Activated CD8-positive, alpha-beta memory T cell treated with anti-CD3 and anti-CD28 coated beads, Interleukin-2, amount 50 U/mL, for 24 hours (primary cell): Measurements from ENCODE around the gene GBX1.

ENCODE experiments used
- DNase-seq: peaks from one replicate; pipeline ENCODE4 v3.0.0-alpha.2; 2020; ENCODE audit errors: extremely low read depth

GBX1 gene

GRCh38 chr7:151139791-151140190 is 27.7 kb downstream of the GBX1 start:
- no peak for DNase-seq

GRCh38 chr7:151139071-151139790 is 28.3 kb downstream of the GBX1 start:
- DNase-seq = no peak

GRCh38 chr7:151138153-151138851 is 29.2 kb downstream of the GBX1 start:
- DNase-seq = no peak

DNA sequence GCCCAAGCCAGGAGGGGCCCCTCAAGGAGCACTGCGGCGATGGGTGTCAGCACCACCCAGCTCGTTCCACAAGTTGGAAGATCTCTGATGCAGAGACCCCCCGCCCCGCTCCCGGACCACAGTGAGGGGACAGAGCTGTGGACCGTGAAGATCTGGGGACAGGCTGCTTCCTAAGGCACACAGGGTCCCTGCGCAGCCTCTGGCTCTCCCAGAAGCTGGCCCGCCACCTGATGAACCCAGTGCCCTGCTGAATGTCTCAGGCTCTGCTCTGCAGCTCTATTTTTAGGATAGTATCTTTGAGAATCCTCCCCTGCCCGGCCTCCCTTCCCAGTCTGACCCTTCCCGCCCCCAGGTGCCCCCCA is 29.7 kb downstream of the GBX1 start:
- DNase-seq = no peak

GRCh38 chr7:151137076-151137675 is 30.3 kb downstream of the GBX1 start:
- no peak for DNase-seq

DNA sequence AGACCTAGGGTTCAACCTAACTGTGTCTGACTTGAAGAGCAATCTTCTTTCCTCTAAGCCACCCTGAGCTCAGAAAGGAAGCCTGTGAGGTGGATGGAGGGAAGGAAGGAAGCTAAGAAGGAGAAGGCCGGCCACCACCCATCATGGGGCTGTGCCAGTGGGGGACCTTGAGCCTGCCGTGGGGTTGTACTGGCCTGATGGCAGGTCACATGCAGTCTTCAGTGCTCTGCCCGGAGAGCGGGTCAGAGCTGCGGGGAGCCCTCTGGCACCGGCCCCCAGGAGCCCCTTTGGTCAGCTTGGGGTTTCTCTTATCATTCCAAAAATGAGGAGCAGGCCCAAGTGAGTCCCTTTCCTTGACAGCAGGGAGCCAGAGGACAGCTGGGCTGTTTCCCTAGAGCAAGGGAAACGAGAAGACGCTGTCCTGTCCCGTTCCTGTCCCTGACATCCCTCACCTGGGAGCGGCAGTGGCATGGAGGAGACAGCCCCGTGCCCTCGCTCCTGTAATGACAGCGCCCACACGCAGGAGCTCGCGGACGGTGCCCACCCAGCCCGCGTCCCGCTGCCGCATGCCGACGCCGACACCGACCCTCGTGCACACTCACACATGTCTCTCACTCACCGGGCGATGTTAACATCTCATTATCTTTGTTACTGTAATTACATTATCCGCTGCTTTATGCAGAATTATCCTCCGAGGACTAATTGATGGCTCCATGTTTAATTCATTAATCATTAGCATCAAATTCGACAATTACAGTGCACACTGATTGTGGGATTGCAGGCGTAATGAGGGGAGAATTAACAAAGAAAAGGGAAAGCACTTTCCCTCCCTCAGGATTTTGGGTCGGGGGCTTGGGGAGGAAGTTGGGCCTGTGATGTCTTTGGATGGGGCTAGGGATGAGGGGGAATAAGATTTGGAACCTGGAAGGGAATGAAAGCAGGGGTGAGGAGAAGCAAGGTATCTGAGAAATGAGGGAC is 31.3 kb downstream of the GBX1 start:
- DNase-seq = no peak

GRCh38 chr7:151135525-151135845 is 32.0 kb downstream of the GBX1 start:
- no peak for DNase-seq

DNA sequence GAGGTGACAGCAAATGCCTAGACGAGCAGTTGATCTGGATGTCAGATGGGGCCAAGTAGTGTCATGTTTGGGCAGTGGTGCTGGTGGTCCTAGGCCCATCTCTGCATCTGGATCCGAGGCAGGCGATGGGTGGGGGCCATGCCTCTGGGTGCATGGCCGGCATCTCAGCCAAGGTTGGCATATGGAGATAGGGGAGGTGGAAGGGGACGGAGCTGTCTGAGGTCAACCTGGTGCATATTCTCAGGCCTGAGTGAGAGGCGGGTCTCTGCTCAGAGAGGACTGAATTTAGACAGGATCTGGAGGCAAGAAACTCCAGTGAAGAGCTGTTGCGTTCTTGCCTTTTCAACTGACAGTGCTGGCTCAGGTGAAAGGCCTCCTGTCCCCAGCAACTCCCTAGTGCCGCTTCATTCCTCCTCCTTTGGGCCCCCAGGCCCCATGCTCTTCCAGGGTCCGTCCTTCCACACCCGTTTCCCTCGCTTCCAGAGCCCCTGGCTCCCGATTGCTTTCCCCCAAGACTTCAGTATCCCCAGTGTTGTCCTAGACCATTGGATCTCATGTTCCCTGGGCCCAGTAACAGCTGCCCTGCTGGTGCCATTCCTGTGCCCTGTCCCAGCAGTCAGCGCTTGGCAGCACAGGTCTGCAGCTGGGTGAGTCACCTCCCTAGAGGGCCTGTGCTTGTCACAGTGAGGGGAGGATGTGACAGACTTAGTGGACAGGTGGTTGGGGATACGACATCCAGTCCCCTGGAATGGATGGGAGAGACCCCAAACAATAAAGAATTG is 32.6 kb downstream of the GBX1 start:
- DNase-seq = no peak

DNA sequence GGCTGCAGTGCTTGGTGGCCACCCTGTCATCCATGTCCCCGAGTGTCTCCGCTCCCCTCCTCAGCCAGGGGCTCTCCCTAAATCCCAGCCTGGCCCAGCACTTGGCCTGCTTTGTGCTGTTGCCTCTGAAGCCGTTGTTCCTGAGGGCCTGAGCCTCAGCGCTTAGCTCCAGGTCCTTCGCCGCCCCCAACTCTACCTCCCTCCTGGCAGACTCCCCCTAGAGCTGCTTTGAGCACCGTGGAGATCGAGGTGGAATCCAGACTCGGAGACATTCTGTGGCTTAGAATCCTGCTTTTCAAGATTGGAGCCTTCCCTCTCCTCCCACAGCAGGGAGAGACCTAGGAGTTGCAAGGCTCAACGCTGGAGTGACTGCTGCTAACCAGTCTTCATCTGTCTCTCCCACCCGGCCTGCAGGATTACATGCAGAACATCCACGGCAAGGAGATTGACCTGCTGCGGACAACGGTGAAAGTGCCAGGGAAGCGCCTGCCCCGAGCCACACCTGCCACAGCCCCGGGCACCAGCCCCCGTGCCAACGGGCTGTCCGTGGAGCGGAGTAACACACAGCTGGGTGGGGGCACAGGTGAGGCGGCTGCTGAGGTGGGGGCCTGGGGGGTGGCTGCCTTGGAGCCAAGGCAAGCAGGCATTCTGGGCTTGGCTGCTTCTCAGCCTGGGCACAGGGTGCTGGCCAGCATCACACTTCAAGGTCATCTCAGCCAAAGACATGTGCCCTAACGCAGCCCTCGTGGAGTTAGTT is 33.3 kb downstream of the GBX1 start:
- DNase-seq = no peak

DNA sequence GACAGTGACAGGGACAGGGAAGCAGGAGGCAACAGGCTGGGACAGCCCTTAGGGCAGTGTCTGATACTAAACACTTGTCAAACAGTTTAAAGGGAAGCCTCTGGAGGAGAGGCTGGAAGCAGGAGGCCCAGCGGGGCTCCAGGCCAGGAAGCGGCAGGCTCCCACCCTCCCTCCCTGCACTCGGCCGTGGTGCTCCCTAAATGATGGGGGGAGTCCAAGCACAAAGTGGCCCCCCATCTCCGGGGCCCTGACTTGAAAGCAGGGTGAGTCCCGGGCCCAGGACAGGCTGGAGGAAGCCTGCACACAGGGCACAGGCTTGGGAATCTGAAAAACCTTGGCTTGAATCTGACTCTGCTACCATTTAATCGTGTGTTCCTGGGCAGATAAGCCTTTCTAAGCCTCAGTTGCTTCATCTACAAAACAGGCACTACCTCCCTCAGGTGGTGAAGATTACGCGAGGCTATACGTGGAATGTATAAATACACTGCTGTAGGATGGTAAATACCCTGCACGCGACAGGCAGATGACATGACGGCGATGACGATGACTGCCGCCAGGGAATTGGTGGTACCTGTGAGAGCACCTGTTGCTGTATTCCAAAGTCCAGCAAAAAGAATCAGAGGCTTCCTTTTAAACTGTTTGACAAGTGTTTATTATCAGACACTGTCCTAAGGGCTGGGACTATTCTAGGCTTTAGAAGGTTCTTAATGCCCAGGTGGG is 34.1 kb downstream of the GBX1 start:
- DNase-seq = no peak

- no peak for DNase-seq
Observed at GRCh38 chr7:151132461-151133205, 34.9 kb downstream of the GBX1 start.

DNA sequence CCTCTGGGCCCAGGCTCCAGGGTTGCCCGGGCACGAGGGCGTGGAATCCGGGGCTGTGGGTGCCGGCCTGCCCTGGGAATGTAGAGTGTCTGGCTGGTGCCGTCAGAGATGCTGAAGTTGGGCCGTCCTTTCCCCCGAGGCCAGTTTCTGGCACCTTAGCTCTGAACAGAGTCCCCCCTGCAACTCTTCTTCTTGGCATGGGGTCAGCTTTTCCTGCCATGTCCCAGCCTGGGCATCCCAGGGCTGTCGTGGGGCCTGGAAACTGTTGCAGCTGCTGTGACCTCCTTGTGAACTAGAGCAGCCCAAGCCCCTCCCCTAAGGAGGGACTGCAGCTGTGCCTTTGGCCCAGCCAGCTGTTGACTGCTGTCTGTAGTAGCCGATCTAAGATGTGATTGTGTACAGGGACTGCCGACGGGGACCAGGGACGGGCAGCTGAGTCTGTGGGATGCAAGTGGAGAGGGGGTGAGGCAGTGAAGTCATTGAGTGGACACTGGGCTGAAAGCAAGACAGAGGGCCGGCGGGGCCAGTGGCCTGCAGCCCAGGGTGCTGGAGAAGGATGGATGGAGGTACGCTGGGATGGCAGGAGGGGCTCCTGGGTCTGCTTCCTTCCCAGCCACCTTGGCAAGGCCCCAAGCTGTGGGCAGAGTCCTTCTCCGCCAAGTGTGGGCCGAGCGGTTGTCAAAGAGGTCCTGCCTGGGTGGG is 35.8 kb downstream of the GBX1 start:
- no peak for DNase-seq

GRCh38 chr7:151131224-151131591 is 36.3 kb downstream of the GBX1 start:
- DNase-seq = no peak

- no peak for DNase-seq
Observed at GRCh38 chr7:151130741-151131157, 36.7 kb downstream of the GBX1 start.

DNA sequence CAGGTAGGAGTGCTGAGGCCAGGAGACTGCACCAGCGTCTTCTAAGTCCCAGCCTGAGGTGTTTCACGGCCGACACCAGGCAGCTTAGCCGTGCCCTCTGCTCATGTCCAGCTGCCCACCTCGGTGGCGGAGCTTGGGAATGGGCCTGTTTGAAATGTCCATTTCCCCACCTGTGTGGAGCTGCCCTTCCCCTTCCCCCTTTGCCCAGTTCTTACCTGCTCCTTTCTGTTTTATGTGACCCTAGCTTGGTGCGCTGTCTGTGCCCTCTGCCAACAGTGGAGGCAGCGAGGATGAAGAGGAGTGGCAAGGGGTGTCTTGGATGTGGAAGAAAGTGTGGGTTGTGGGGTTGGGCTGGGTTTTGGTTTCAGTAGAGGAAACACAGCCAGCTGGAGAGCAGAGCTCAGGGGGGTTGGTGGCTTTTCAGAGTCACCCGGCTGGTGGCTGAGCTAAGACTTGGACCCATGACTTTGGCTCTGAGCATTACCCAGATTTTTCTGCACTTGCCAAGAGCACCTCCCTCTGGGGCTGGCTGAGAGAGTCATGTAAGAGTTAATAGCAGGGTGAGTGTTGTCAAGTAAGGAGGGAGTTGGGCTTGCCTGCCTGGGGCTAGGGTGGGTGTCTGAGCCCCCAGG is 37.4 kb downstream of the GBX1 start:
- no peak for DNase-seq

DNA sequence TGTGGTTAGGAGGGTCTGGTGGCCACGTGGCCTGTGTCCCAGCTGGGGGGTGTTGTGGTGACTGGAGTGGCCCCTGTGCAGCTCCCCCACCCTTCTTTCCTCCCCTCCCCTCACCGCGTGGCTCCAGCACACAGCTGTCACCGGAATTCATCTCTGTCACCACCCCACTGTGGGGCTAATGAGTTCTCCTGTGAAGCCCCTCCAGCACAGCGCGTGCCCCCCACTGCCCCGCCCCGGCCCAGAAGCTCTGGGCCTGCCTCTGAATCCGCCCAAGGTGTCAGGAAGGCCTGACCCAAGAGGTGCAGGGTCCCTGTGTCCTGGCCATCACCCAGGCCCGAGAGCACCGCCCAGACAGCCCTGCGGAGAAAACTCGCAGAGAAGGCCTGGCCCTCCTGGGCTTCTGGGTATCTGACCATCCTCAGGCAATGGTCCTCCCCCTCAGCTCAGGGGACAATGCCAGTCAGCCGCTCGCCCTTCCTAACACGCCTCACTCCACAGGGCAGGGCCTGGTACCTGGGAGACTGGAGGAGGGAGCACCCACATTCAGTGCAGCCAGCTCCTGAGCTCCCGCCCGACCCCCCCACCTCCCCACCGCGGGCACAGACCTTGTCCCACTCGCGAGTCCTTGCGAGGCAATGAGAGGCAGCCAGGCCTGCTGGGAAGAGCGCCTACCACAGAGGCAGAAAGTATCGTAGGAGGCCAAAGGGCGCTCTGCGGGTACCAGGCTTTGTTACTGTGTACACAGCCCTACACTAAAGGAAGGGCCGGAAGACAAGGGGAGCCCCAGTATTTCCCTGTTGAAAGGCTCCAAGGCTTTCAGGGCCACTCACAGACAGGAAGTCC is 38.2 kb downstream of the GBX1 start:
- DNase-seq = no peak

DNA sequence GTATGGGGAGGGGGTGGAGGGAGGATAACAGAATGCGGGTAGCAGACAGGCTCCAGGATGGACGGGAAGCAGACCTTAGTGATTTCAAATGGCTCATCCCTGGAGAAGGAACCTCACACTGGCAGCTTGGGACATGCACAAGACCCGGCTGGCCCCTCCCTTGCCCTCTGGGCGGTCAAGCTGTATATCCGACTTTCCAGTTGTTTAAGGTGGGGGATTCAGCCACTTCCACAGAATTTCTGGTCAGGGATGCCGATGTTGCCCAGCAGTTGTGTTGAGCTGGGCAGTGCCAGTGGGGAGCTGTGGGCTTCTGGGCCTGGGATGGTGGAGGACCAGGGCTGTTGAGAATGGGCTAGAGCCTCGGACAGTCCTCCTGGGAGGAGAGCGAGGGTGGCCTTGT is 38.8 kb downstream of the GBX1 start:
- DNase-seq = no peak
